A549 (cell line): Measurements from ENCODE around the gene NEDD4L. TPM values are rescaled to one million over a fixed set of nuclear protein-coding genes. Genes with fewer than 3 reads are reported as not detected.

Experiments
- ATAC-seq, 2 experiments: fragments of 200-7000 bp in 1 of 2; fragments of >200 bp in 1 of 2; cut with Nextera tagmentation in 1 of 2; cut with Tn5 transposase in 1 of 2; 3 replicates each; pipeline versions ENCODE4 v1.8.0 to v1.9.1; 2018 to 2020; ENCODE audit warnings: mild to moderate bottlenecking in 1 of 2, moderate library complexity in 1 of 2
- CTCF ChIA-PET: fragments of 300-600 bp; sonication (Branson Sonifier 250); formaldehyde crosslinking; extraction: SDS; loops from one replicate; lab custom pipeline; 2021; ENCODE audit warnings: antibody characterized with exemption, inconsistent platforms; lab: Yijun Ruan, JAX
- POLR2A ChIA-PET: fragments of 350-600 bp; formaldehyde crosslinking; extraction: SDS; loops from one replicate; lab custom pipeline; 2021; ENCODE audit warnings: antibody characterized with exemption, inconsistent platforms; lab: Yijun Ruan, JAX
- DNase-seq, 2 experiments: peaks; one replicate each; pipeline versions ENCODE4 v3.0.0 to v3.0.0-alpha.2; 2011 to 2016; ENCODE audit warnings: low read depth in 1 of 2, low spot score in 1 of 2
- FAIRE-seq: peaks from 2 replicates; lab custom pipeline; 2011; peaks lifted over from hg19 to GRCh38; lab: Jason Lieb, UNC
- H3K27ac ChIP-seq, 2 experiments: fragments of >200 bp; sonication (Bioruptor Twin); formaldehyde crosslinking; 3 replicates each; pipeline ENCODE4 v1.5.1; 2016 to 2017
- H3K4me1 ChIP-seq: fragments of >200 bp; sonication (Bioruptor Twin); formaldehyde crosslinking; 3 replicates; pipeline ENCODE4 v1.6.1; 2016
- H3K4me2 ChIP-seq: fragments of >200 bp; sonication (Bioruptor Twin); formaldehyde crosslinking; 3 replicates; pipeline ENCODE4 v1.6.1; 2016
- H3K4me3 ChIP-seq: fragments of >200 bp; sonication (Bioruptor Twin); formaldehyde crosslinking; 3 replicates; pipeline ENCODE4 v1.5.1; 2016
- H3K9me3 ChIP-seq: fragments of >200 bp; sonication (Bioruptor Twin); formaldehyde crosslinking; 3 replicates; pipeline ENCODE4 v1.6.1; 2016
- CBX8 ChIP-seq: fragments of 200-600 bp; sonication (generic); IDR thresholded peaks from 2 replicates; pipeline ENCODE4 v1.6.1; 2016
- CEBPB ChIP-seq, 2 experiments: fragments of >200 bp in 1 of 2; sonication (Bioruptor Twin) in 1 of 2; formaldehyde crosslinking in 1 of 2; IDR thresholded peaks; 2 replicates each; pipeline ENCODE4 v1.6.1; 2012 to 2016
- CHD2 ChIP-seq: fragments of 150-350 bp; IDR thresholded peaks from 2 replicates; pipeline ENCODE4 v1.6.1; 2014; ENCODE audit warnings: low read length; ENCODE audit not compliant: partially characterized antibody
- EHF ChIP-seq: fragments of 250-450 bp; sonication (Bioruptor Pico); IDR thresholded peaks from 2 replicates; pipeline ENCODE4 v1.5.0; 2020; ENCODE audit warnings: mild to moderate bottlenecking
- FOSB ChIP-seq: fragments of 250-450 bp; sonication (Bioruptor Pico); IDR thresholded peaks from 2 replicates; pipeline ENCODE4 v1.5.0; 2020; ENCODE audit warnings: mild to moderate bottlenecking, moderate library complexity
- GATA3 ChIP-seq: IDR thresholded peaks from 2 replicates; pipeline ENCODE4 v1.6.1; 2012; ENCODE audit warnings: borderline replicate concordance
- HES2 ChIP-seq: fragments of >200 bp; sonication (Bioruptor Twin); formaldehyde crosslinking; IDR thresholded peaks from 2 replicates; pipeline ENCODE4 v1.6.1; 2016
- HEYL ChIP-seq: fragments of 250-450 bp; sonication (Bioruptor Pico); IDR thresholded peaks from 2 replicates; pipeline ENCODE4 v1.8.0; 2021; ENCODE audit warnings: mild to moderate bottlenecking, moderate library complexity
- HOXA7 ChIP-seq: fragments of 250-450 bp; sonication (Bioruptor Pico); IDR thresholded peaks from 2 replicates; pipeline ENCODE4 v1.5.0; 2020; ENCODE audit warnings: mild to moderate bottlenecking, moderate library complexity
- HOXB13 ChIP-seq: fragments of 250-450 bp; sonication (Bioruptor Pico); IDR thresholded peaks from 2 replicates; pipeline ENCODE4 v1.5.0; 2020; ENCODE audit warnings: low read depth, mild to moderate bottlenecking, moderate library complexity
- HOXB5 ChIP-seq: fragments of 250-450 bp; sonication (Bioruptor Pico); IDR thresholded peaks from 2 replicates; pipeline ENCODE4 v1.5.0; 2020; ENCODE audit warnings: mild to moderate bottlenecking, moderate library complexity
- KDM1A ChIP-seq: fragments of 200-600 bp; sonication (generic); IDR thresholded peaks from 2 replicates; pipeline ENCODE4 v1.6.1; 2016; ENCODE audit warnings: low read depth, mild to moderate bottlenecking
- KDM5A ChIP-seq: fragments of 200-600 bp; sonication (generic); IDR thresholded peaks from 2 replicates; pipeline ENCODE4 v1.6.1; 2016; ENCODE audit warnings: antibody characterized with exemption, mild to moderate bottlenecking
- MAFK ChIP-seq: fragments of 450-650 bp; IDR thresholded peaks from 2 replicates; pipeline ENCODE4 v1.6.1; 2014; ENCODE audit not compliant: partially characterized antibody
- MAX ChIP-seq: IDR thresholded peaks from 2 replicates; pipeline ENCODE4 v1.6.1; 2012
- MYC ChIP-seq: IDR thresholded peaks from 2 replicates; pipeline ENCODE4 v1.6.1; 2012; ENCODE audit warnings: mild to moderate bottlenecking, inconsistent platforms, low read length, improper control_type of control experiment, borderline replicate concordance
- NFE2L2 ChIP-seq: fragments of 150-350 bp; conservative IDR thresholded peaks from 2 replicates; pipeline ENCODE4 v1.6.1; 2014; ENCODE audit warnings: low read length
- NR3C1 ChIP-seq: fragments of >200 bp; sonication (Bioruptor Twin); formaldehyde crosslinking; IDR thresholded peaks from 3 replicates; pipeline ENCODE4 v1.6.1; 2017
- POLR2A ChIP-seq: IDR thresholded peaks from 2 replicates; pipeline ENCODE4 v1.6.1; 2012; ENCODE audit warnings: mild to moderate bottlenecking, low read length
- POLR2AphosphoS2 ChIP-seq: conservative IDR thresholded peaks from 2 replicates; pipeline ENCODE4 v1.6.1; 2012; ENCODE audit warnings: low read length, improper control_type of control experiment, inconsistent platforms
- RNF2 ChIP-seq: fragments of 200-600 bp; sonication (generic); IDR thresholded peaks from 2 replicates; pipeline ENCODE4 v1.6.1; 2016; ENCODE audit warnings: low read depth, mild to moderate bottlenecking, antibody characterized with exemption, moderate library complexity, borderline replicate concordance
- SMC3 ChIP-seq: fragments of >200 bp; sonication (Bioruptor Twin); formaldehyde crosslinking; IDR thresholded peaks from 3 replicates; pipeline ENCODE4 v1.6.1; 2018; ENCODE audit warnings: inconsistent platforms
- SREBF2 ChIP-seq: fragments of 450-650 bp; IDR thresholded peaks from 2 replicates; pipeline ENCODE4 v1.6.1; 2014; ENCODE audit warnings: mild to moderate bottlenecking, moderate library complexity
- TFCP2L1 ChIP-seq: fragments of 250-450 bp; sonication (Bioruptor Pico); IDR thresholded peaks from 2 replicates; pipeline ENCODE4 v1.5.0; 2021; ENCODE audit warnings: mild to moderate bottlenecking
- TP53 ChIP-seq: fragments of 250-450 bp; sonication (Bioruptor Pico); IDR thresholded peaks from 2 replicates; pipeline ENCODE4 v1.5.0; 2021; ENCODE audit warnings: mild to moderate bottlenecking, moderate library complexity
- USF2 ChIP-seq: fragments of 450-650 bp; IDR thresholded peaks from 2 replicates; pipeline ENCODE4 v1.6.1; 2014; ENCODE audit warnings: antibody characterized with exemption
- ZC3H11A ChIP-seq: fragments of 450-650 bp; IDR thresholded peaks from 2 replicates; pipeline ENCODE4 v1.6.1; 2014; ENCODE audit warnings: antibody characterized with exemption, mild to moderate bottlenecking
- ZFP36 ChIP-seq: fragments of 450-650 bp; IDR thresholded peaks from 2 replicates; pipeline ENCODE4 v1.6.1; 2014; ENCODE audit warnings: borderline replicate concordance; ENCODE audit not compliant: partially characterized antibody
- ZSCAN20 ChIP-seq: fragments of 250-450 bp; sonication (Bioruptor Pico); IDR thresholded peaks from 2 replicates; pipeline ENCODE4 v1.8.0; 2022; ENCODE audit warnings: mild to moderate bottlenecking, moderate library complexity
- WGBS: methylation state at CpG from one replicate; pipeline ENCODE4 v1.1.6; 2017; ENCODE audit errors: missing lambda C conversion rate; 5-methylcytosine and 5-hydroxymethylcytosine counted together
- polyA plus RNA-seq, 4 experiments: library from polyadenylated mRNA; depleted of rRNA in 3 of 4; stranded (reverse); fragments of >200 nt; fragmentation: RNase III in 1 of 4; extraction: RNeasy Plus Mini Kit Qiagen cat#74134 plus additional on column Dnase treatment in 1 of 4; gene quantifications; 2 replicates in 3 of 4; 3 replicates in 1 of 4; pipeline ENCODE4 v1.2.3, GENCODE V29; 2011 to 2017
- TF ChIP-seq, protein P1 (sequence below): fragments of >200 bp; sonication (Bioruptor Twin); formaldehyde crosslinking; IDR thresholded peaks from 3 replicates; pipeline ENCODE4 v1.6.1; 2016
- TF ChIP-seq, protein P2 (sequence below): fragments of >200 bp; sonication (Bioruptor Twin); formaldehyde crosslinking; IDR thresholded peaks from 3 replicates; pipeline ENCODE4 v1.5.1; 2016

The NEDD4L gene
- polyA plus RNA-seq, 2 of the 4 experiments (the other 2 are of a cell fraction), result 18.0 to 36.5 TPM

GRCh38 chr18:58196164-58196563 lies 152.1 kb downstream of the NEDD4L start:
- Histone ChIP-seq H3K27ac (no peak overlapping the region), H3K4me1 (peaks cover 7% of the 10 kb centered on the region), H3K4me3 (no peak overlapping the region), H3K9me3 (no peaks in the 10 kb centered on the region), H3K4me2 (no peak overlapping the region)
- no peak for DNase-seq
- TF ChIP-seq RNF2 (no peak), TFCP2L1 (CRISPR knock-in tag) (no peak), HOXB13 (no peak), KDM5A (no peak), ZC3H11A (no peak), HOXB5 (CRISPR knock-in tag) (no peak), NFE2L2 (no peak), ZFP36 (no peak), MAX (no peak), POLR2A (no peak), TP53 (no peak), POLR2AphosphoS2 (no peak), CEBPB (IDR thresholded peaks at IDR 0.05) (no peak), SREBF2 (no peak), HES2 (no peak), HOXA7 (CRISPR knock-in tag) (no peak), FOSB (no peak), NR3C1 (no peak)
- TF ChIP-seq, protein P1, sequence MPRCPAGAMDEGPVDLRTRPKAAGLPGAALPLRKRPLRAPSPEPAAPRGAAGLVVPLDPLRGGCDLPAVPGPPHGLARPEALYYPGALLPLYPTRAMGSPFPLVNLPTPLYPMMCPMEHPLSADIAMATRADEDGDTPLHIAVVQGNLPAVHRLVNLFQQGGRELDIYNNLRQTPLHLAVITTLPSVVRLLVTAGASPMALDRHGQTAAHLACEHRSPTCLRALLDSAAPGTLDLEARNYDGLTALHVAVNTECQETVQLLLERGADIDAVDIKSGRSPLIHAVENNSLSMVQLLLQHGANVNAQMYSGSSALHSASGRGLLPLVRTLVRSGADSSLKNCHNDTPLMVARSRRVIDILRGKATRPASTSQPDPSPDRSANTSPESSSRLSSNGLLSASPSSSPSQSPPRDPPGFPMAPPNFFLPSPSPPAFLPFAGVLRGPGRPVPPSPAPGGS, result no peak
- TF ChIP-seq, protein P2, sequence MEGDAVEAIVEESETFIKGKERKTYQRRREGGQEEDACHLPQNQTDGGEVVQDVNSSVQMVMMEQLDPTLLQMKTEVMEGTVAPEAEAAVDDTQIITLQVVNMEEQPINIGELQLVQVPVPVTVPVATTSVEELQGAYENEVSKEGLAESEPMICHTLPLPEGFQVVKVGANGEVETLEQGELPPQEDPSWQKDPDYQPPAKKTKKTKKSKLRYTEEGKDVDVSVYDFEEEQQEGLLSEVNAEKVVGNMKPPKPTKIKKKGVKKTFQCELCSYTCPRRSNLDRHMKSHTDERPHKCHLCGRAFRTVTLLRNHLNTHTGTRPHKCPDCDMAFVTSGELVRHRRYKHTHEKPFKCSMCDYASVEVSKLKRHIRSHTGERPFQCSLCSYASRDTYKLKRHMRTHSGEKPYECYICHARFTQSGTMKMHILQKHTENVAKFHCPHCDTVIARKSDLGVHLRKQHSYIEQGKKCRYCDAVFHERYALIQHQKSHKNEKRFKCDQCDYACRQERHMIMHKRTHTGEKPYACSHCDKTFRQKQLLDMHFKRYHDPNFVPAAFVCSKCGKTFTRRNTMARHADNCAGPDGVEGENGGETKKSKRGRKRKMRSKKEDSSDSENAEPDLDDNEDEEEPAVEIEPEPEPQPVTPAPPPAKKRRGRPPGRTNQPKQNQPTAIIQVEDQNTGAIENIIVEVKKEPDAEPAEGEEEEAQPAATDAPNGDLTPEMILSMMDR, result no peak
- FAIRE-seq, result no peak
- ChIA-PET CTCF (interaction anchor here (0.6 to 1.4 kb wide), 2 partner anchors 21 to 82 kb away, joined by 3 read pairs; no protein-coding TSS in a partner anchor), POLR2A (no interaction called here)
- no peak for ATAC-seq
- 54% methylated on average over 3 of the region's 3 CpGs for WGBS

DNA sequence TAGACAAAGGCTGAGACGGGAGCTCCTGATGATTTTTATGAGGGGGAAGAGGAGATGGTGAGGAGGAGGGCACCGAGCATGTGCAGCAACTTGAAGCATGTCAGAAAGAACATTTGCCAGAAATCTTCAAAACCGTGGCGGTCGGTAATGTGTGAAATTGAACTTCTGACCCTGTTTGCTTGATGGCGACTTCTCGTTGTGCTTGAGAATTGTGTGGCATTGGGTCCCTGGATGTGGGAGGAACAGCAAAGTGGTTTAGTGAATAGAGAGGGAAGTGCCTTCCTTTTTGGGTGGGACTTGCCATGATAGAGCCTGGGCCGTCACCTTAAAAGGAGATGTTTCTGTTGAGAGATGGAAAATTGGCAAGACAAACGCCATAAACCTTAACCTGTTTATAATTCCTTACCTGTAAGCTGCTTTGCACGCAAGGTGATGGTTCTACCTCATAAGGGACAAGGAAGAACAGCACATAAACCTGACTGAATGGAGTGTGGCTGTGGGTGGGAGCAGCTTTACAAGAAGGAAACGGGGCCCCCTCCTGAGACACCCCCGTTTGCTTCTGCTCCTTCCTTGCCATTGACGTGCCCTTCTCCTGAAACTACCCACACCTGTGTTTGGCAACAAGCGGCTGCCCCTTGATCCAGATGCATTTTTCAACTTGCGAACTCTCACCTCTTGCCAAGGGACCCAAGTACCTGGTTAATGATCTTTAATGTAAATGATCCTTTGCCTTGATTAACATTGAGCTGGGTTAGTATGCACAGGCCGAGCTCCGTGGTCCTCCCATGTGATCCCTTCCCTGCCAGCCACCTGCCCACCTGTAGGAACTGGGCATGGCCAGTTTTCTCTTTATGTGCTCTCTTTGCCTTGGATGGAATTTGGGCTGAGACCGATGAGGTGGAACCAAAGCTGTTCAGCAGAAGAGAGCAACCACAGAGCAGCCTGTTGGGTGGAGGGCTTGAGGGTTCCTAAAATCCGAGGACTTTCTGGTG lies 153.2 kb downstream of the NEDD4L start:
- H3K4me2 ChIP-seq, result no peak overlapping the region
- peaks cover 10% of the 10 kb centered on the region; the same call in 2 of the 3 replicates for H3K4me1 ChIP-seq
- ATAC-seq (no peak), DNase-seq (no peak), FAIRE-seq (no peak)
- ChIA-PET POLR2A (no interaction called here), CTCF (no interaction called here)
- H3K9me3 ChIP-seq, result no peaks in the 10 kb centered on the region
- 93% methylated on average over 18 of the region's 19 CpGs for WGBS
- H3K4me3 ChIP-seq, result no peak overlapping the region
- TF ChIP-seq ZSCAN20 (no peak), SMC3 (no peak), EHF (no peak), HES2 (no peak), GATA3 (no peak), MAFK (no peak), HOXB5 (CRISPR knock-in tag) (no peak), CBX8 (no peak), HEYL (CRISPR knock-in tag) (no peak), SREBF2 (no peak), ZC3H11A (no peak), CEBPB (IDR thresholded peaks at IDR 0.05) (no peak), CHD2 (no peak), HOXA7 (CRISPR knock-in tag) (no peak), USF2 (no peak), MYC (no peak), KDM1A (no peak), NR3C1 (no peak), KDM5A (no peak)
- H3K27ac ChIP-seq, result no peak overlapping the region
